ENCODE data around the gene ALKBH7.

ALKBH7 gene

DNA sequence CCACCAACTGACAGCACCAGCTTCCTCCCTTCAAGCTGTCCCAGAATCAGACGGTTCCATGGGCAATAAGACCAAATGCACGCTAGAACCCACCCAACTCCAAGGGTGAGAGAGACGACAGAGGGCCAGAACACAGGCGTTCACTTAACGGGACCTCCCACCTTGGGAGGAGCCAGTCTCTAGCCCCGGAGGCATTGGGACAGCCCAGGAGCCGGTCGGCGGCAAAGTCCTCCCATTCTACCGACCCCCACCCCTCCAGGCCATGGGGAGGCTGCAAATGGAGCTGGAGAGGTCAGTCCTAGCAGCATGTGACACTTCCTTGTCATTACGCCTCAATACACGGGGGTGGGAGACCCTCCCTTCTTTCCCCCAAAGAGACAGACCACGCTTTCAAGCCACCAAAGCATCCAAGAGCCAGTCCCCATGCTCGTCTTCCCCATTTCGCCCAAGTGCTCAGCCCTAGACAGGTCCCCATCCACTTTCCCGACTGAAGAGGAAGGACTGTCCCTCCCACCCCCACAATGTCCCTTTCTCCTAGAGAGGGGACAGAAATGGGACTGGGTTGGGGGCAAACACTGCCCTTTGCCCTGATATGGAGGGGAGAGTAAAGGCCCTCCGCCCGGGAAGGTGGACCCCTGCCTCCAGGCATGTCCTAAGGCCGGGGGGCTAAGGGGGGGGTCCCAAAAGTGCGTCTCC lies 51.1 kb downstream of the ALKBH7 start:
- Histone ChIP-seq H3K4me3 (replicated peaks; ENCODE audit: low read depth, low read length) (peak overlapping the region; percentile 83), H3K36me3 (ENCODE audit: control insufficient read depth, insufficient read depth, low read length) (peaks cover 23% of the 10 kb centered on the region), H3K27me3 (replicated peaks; ENCODE audit: control insufficient read depth, insufficient read depth, low read length) (no peaks in the 10 kb centered on the region)
- TF ChIP-seq, protein P1, sequence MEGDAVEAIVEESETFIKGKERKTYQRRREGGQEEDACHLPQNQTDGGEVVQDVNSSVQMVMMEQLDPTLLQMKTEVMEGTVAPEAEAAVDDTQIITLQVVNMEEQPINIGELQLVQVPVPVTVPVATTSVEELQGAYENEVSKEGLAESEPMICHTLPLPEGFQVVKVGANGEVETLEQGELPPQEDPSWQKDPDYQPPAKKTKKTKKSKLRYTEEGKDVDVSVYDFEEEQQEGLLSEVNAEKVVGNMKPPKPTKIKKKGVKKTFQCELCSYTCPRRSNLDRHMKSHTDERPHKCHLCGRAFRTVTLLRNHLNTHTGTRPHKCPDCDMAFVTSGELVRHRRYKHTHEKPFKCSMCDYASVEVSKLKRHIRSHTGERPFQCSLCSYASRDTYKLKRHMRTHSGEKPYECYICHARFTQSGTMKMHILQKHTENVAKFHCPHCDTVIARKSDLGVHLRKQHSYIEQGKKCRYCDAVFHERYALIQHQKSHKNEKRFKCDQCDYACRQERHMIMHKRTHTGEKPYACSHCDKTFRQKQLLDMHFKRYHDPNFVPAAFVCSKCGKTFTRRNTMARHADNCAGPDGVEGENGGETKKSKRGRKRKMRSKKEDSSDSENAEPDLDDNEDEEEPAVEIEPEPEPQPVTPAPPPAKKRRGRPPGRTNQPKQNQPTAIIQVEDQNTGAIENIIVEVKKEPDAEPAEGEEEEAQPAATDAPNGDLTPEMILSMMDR (IDR thresholded peaks at IDR 0.05; ENCODE audit: insufficient read depth, low read length, poor library complexity, severe bottlenecking): no peak
- DNase-seq (ENCODE audit: extremely low read depth, insufficient read length): no peak

DNA sequence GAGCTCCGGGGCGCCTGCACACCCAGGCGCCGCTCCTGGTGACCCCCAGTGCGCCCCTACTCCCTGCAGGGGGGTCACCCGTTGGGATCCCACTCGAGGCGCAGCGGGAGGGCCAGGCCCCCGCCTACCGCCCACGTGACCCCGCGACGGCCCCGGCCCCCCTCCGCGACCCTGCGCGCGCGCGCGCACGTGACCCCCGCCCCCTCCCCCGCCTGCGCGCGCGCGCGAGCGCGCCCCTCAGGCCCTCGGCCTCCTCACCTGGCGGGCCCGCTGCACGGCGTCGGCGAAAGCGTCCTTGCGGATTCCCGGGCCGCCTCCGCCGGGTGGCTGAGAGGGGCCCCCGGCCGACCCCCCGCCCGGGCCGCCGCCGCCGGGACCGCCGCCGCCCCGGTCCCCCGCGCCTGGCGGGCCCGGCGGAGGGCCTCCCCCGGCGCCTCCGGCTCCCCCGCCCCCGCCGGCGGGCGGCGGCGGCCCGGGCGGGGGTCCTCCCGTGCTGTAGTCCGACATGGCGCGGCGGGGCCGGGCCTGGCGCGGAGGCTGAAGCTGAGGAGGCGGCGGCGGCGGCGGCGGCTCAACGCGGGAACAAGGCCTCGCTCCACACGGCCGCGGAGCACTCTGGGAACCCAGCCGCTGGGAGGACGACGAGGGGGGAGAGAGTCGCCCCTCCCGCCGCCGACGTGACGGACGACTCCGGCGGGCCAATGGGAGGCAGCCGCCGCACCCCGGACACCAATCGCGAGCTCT lies 51.8 kb downstream of the ALKBH7 start, which contains the start of gene KHSRP:
KHSRP (minus strand) TSS at position 617 of the 744 bp plus-strand sequence; CDS start at position 507, 110 bp downstream.
- peak within 1 kb of the TSS; percentile 83 for H3K4me3 ChIP-seq (replicated peaks; ENCODE audit: low read depth, low read length)
- TF ChIP-seq, protein P1 (IDR thresholded peaks at IDR 0.05; ENCODE audit: insufficient read depth, low read length, poor library complexity, severe bottlenecking): no peak
- peak; percentile 99 for DNase-seq (ENCODE audit: extremely low read depth, insufficient read length)

More for the DNA sequence above, 51.8 kb downstream of the ALKBH7 start, which contains the start of gene KHSRP:
- peaks cover 17% of the 10 kb centered on the region for H3K36me3 ChIP-seq (ENCODE audit: control insufficient read depth, insufficient read depth, low read length)
- no peaks in the 10 kb centered on the region for H3K27me3 ChIP-seq (replicated peaks; ENCODE audit: control insufficient read depth, insufficient read depth, low read length)

Measured in GM06990 (cell line).